GM12891 (cell line): ENCODE measurements around the gene FYTTD1.

ENCODE experiments used
- POLR2A ChIP-seq: IDR thresholded peaks from 2 replicates; pipeline ENCODE4 v1.6.1; 2011; ENCODE audit warnings: low read depth, low read length, control low read depth
- POLR2AphosphoS5 ChIP-seq: IDR thresholded peaks from 2 replicates; pipeline ENCODE4 v1.6.1; 2011; ENCODE audit warnings: low read depth, low read length, control low read depth

DNA sequence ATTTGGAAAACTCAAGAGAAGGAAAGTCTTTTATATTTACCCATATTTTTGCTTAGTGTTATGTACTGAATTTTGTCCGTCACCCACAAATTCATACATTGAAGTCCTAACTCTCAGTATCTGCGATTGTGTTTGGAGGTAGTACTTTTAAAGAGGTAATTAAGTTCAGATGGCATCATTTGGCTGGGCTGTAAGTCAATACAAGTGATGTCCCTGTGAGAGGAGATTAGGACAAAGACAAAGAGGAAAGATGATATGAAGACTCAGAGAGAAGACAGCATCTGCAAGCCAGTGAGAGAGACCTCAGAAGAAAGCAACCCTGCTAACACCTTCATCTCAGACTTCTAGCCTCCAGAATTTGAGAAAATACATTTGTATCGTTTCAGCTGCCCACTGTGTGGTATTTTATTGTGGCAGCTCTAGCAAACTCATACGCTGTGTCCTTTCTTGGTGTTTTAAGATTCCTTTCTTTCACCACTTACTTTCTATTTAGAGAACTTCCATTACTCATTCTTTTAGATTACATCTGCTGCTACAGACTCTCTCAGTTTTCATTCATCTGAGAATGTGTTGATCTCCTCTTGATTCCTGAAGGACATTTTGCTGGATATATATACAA lies 58.4 kb downstream of the FYTTD1 start:
- TF ChIP-seq POLR2AphosphoS5 (no peak), POLR2A (no peak)
